LNCaP clone FGC (cell line): ENCODE results near the gene P2RY11.

Experiments
- DNase-seq: peaks from one replicate; pipeline ENCODE4 v3.0.0-alpha.2; 2011; ENCODE audit warnings: low read depth
- H3K4me3 ChIP-seq: 2 replicates; pipeline ENCODE4 v1.5.1; 2011; ENCODE audit warnings: mild to moderate bottlenecking, low read depth, low read length, control low read depth
- TF ChIP-seq, protein P1 (sequence below): IDR thresholded peaks from 2 replicates; pipeline ENCODE4 v1.5.1; 2012; ENCODE audit warnings: mild to moderate bottlenecking; ENCODE audit not compliant: control insufficient read depth, insufficient read depth; ENCODE audit errors: extremely low read depth

The P2RY11 gene

DNA sequence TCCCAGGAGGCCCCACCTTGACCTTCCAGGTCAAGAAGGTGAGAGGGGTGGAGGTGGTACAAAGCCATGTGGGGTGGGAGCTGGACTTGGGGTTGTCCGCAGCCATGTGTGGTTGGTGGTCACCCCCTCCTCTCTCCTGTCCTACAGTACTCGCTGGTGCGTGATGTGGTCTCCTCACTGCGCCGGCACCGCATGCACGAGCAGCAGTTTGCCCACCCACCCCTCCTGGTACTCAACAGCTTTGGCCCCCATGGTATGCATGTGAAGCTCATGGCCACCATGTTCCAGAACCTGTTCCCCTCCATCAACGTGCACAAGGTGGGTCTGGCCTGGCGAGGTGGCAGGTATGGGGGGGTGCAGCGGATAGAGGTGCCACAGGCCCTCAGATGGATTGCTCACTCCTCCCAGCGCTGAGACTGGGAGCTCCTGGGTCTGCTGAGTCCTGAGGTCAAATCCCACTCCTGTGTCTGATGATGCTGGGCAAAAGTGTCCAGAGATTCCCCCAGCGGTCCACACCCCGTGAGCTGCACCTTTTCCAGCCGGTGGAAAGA lies 3.6 kb upstream of the P2RY11 start:
- TF ChIP-seq, protein P1, sequence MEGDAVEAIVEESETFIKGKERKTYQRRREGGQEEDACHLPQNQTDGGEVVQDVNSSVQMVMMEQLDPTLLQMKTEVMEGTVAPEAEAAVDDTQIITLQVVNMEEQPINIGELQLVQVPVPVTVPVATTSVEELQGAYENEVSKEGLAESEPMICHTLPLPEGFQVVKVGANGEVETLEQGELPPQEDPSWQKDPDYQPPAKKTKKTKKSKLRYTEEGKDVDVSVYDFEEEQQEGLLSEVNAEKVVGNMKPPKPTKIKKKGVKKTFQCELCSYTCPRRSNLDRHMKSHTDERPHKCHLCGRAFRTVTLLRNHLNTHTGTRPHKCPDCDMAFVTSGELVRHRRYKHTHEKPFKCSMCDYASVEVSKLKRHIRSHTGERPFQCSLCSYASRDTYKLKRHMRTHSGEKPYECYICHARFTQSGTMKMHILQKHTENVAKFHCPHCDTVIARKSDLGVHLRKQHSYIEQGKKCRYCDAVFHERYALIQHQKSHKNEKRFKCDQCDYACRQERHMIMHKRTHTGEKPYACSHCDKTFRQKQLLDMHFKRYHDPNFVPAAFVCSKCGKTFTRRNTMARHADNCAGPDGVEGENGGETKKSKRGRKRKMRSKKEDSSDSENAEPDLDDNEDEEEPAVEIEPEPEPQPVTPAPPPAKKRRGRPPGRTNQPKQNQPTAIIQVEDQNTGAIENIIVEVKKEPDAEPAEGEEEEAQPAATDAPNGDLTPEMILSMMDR, result no peak
- H3K4me3 ChIP-seq, result peak overlapping the region; percentile 91

DNA sequence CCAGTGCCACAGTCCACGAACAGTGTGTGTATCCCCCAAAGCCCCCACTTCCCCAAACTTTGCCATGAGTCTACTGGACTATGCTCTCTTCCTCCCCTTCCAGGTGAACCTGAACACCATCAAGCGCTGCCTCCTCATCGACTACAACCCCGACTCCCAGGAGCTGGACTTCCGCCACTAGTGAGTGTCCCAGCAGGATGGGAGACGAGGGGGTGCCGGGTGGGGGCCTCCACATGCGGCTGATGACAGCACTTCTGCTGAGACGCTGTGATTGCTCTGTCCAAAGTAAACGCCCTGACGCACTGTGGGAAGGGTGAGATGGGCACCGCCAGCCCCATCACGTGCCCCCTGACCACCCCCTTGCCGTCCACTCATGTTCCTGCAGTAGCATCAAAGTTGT lies 2.0 kb upstream of the P2RY11 start:
- TF ChIP-seq, protein P1, result no peak
- no peak for DNase-seq
- H3K4me3 ChIP-seq, result no peak overlapping the region

More for the DNA sequence above, 3.6 kb upstream of the P2RY11 start:
- DNase-seq, result no peak

DNA sequence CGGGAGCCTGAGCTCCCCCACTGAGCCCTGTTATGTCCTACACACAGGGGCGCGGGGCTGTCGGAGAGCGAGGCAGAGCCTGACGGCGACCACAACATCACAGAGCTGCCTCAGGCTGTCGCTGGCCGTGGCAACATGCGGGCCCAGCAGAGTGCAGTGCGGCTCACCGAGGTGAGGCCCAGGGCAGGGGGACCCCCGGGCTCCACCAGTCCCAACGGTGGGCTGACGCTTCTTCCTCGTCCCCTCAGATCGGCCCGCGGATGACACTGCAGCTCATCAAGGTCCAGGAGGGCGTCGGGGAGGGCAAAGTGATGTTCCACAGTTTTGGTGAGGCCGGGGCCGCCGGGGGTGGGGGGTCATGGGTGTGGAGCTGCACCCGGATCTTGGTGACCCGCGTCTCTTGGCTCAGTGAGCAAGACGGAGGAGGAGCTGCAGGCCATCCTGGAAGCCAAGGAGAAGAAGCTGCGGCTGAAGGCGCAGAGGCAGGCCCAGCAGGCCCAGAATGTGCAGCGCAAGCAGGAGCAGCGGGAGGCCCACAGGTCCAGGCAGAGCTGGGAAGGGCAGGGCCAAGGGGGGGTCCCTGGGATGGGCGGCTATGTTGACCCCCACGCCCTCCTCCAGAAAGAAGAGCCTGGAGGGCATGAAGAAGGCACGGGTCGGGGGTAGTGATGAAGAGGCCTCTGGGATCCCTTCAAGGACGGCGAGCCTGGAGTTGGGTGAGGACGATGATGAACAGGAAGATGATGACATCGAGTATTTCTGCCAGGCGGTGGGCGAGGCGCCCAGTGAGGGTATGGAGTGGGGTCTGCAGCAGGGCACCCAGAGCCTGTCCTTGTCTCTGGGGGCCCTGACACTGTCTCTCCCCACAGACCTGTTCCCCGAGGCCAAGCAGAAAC lies 1.2 kb upstream of the P2RY11 start:
- no peak for DNase-seq
- no peak overlapping the region for H3K4me3 ChIP-seq
- TF ChIP-seq, protein P1, result no peak

DNA sequence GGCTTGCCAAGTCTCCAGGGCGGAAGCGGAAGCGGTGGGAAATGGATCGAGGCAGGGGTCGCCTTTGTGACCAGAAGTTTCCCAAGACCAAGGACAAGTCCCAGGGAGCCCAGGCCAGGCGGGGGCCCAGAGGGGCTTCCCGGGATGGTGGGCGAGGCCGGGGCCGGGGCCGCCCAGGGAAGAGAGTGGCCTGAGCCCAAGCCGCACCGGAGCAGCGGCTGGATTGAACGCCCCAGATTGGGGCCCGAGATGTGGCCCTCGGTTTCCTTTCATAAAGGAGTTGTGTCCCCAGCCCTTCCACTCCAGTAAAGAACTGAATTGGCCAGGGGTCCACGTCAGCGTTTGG lies 548 bp upstream of the P2RY11 start:
- no peak for DNase-seq
- TF ChIP-seq, protein P1, result no peak
- H3K4me3 ChIP-seq, result no peak overlapping the region

DNA sequence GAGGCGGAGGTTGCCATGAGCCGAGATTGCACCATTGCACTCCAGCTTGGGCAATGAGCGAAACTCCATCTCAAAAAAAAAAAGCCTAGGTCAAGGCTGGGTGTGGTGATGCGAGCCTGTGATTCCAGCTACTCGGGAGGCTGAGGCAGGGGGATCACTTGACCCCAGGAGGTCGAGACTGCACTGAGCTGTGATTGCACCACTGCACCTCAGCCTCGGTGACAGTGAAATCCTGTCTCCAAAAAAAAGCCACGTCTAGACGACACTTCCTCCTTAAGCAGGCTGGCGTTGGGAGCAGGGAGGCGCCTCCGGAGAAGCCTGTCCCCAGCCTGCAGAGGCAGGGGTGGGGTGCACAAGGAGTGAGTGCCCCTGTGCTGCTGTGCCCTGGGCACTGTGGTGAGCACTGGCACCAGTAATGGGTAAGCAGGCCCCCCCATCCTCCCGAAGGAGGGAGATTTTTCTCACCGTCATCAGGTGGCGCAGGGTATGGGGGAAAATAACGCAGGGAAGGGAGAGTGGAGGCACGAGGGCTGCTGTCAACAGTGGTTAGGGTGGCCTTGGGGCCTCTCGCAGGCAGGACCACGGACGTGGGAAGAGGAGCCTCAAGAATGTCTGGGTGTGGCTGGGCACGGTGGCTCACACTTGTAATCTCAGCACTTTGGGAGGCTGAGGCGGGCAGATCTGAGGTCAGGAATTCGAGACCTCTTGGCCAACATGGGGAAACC lies 706 bp downstream of the P2RY11 start:
- no peak overlapping the region for H3K4me3 ChIP-seq
- TF ChIP-seq, protein P1, result no peak
- DNase-seq, result no peak

DNA sequence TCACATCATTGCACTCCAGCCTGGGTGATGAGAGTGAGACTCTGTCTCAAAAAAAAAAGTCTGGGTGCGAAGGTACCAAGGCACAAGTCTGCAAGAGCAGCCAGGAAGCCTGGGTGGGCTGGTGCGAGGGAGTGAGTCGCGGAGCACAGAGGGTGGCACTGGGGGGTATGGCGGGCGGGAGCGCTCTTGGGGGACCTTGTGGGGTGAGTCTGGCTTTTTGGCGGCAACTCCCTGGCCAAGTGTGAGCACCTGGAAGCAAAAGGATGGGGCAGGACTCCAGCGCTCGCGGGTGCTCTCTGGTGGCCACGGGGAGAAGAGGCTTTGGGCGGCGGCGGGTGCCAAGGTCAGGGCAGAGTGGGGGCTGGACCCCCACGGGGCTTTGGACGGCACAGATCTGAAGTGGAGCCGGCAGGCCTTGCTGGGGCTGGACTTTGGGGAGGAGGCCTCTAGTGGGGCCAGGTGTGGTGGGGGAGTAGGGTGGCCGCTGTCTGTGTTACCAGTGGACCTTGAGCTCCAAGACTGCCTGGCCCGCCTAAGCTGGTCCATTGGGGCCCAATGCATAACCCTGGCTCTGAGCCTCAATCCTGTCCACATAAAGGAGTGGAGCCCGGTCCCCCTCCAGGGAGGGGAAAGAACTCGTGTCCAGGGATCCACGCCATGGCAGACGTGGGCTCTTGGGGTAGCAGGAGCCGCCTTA lies 1.6 kb downstream of the P2RY11 start:
- H3K4me3 ChIP-seq, result no peak overlapping the region
- DNase-seq, result no peak
- TF ChIP-seq, protein P1, result peak; percentile 62
